PFSK-1 (cell line): ENCODE measurements around the gene ST3GAL2.

Experiments used
- POLR2AphosphoS5 ChIP-seq: IDR thresholded peaks from 2 replicates; pipeline ENCODE4 v1.6.1; 2012; ENCODE audit warnings: low read depth, mild to moderate bottlenecking, control low read depth, low read length, moderate library complexity
- TAF1 ChIP-seq: IDR thresholded peaks from 2 replicates; pipeline ENCODE4 v1.6.1; 2012; ENCODE audit warnings: low read length, control low read depth, borderline replicate concordance; ENCODE audit not compliant: insufficient read depth

DNA sequence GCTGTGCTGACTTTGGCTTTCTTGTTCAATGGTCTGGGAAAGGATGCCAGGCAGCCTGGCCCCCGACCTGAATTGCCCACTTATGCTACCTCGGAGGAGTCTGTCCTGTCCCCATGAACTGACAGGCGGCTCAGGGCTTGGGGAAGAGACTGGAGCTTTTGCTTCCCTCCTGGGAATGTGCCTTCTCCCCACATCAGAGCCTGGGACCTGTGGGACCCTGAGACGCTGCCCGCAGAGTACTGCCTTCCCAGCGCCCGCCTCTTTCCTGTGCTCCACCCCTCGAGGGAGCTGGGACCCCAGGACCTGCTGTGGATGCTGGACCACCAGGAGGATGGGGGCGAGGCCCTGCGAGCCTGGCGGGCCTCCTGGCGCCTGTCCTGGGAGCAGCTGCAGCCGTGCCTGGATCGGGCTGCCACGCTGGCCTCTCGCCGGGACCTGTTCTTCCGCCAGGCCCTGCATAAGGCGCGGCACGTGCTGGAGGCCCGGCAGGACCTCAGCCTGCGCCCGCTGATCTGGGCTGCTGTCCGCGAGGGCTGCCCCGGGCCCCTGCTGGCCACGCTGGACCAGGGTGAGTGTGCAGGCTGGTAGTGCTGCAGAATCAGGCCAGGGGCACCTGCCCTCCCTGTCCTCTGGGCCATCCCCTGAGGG is 34.0 kb upstream of the ST3GAL2 start:
- no peak for TF ChIP-seq TAF1
- no peak for TF ChIP-seq POLR2AphosphoS5
